HepG2 (cell line): Measurements from ENCODE around the gene NECAP2. TPM values are rescaled to one million over a fixed set of nuclear protein-coding genes. Genes with fewer than 3 reads are reported as not detected.

ENCODE experiments used
- ATAC-seq: fragments of 200-7000 bp; cut with Tn5 transposase; 3 replicates; pipeline ENCODE4 v1.9.1; 2020; ENCODE audit warnings: mild to moderate bottlenecking, moderate library complexity
- BruUV-seq: library from RNA; stranded (reverse); fragments of 400-500 nt; replicated peaks from 2 replicates; lab custom pipeline; 2021; lab: Mats Ljungman, UMichigan
- CTCF ChIA-PET: fragments of 300-600 bp; formaldehyde crosslinking; extraction: SDS; loops from one replicate; lab custom pipeline; 2021; ENCODE audit warnings: low total read pairs, inconsistent platforms, low intra/inter-chr PET ratio; lab: Yijun Ruan, JAX
- POLR2A ChIA-PET: fragments of 350-600 bp; sonication (Branson Sonifier 250); formaldehyde crosslinking; loops from one replicate; lab custom pipeline; 2020; ENCODE audit warnings: antibody characterized with exemption, inconsistent platforms; lab: Yijun Ruan, JAX
- DNase-seq: peaks from one replicate; pipeline ENCODE4 v3.0.0-alpha.2; 2015; ENCODE audit warnings: low spot score
- FAIRE-seq: peaks from 3 replicates; lab custom pipeline; 2011; peaks lifted over from hg19 to GRCh38; lab: Jason Lieb, UNC
- H2AFZ ChIP-seq: one replicate; pipeline ENCODE4 v1.6.1; 2011; ENCODE audit warnings: low read length, inconsistent platforms
- H3K27ac ChIP-seq: fragments of 300-600 bp; 3 replicates; pipeline ENCODE4 v1.8.0; 2011; ENCODE audit warnings: mixed run types, mild to moderate bottlenecking, mixed read lengths, low read length, inconsistent platforms; ENCODE audit not compliant: insufficient read depth; ENCODE audit errors: extremely low read length
- H3K27me3 ChIP-seq, 2 experiments: fragments of 200-600 bp in 1 of 2; 2 replicates in 1 of 2; 3 replicates in 1 of 2; pipeline versions ENCODE4 v1.6.0 to v1.8.0; 2011; ENCODE audit warnings: low read length in 2 of 2, mild to moderate bottlenecking in 2 of 2, moderate library complexity in 2 of 2, inconsistent platforms in 1 of 2; ENCODE audit not compliant: insufficient read depth in 2 of 2, control insufficient read depth in 1 of 2
- H3K36me3 ChIP-seq, 2 experiments: fragments of 200-600 bp in 1 of 2; replicated peaks in 1 of 2; 2 replicates in 1 of 2; 3 replicates in 1 of 2; pipeline versions ENCODE4 v1.5.1 to v1.8.0; 2011; ENCODE audit warnings: low read length in 2 of 2, inconsistent platforms in 1 of 2; ENCODE audit not compliant: insufficient read depth in 2 of 2, control insufficient read depth in 1 of 2
- H3K4me1 ChIP-seq: 2 replicates; pipeline ENCODE4 v1.5.1; 2012; ENCODE audit warnings: low read length, inconsistent platforms; ENCODE audit not compliant: insufficient read depth
- H3K4me2 ChIP-seq: 2 replicates; pipeline ENCODE4 v1.6.0; 2011; ENCODE audit warnings: low read depth, low read length, inconsistent platforms
- H3K4me3 ChIP-seq, 3 experiments: fragments of 200-600 bp in 1 of 3; sonication (generic), shearing (Covaris generic) in 1 of 3; replicated peaks in 1 of 3; 2 replicates each; pipeline ENCODE4 v1.5.1; 2011 to 2016; ENCODE audit warnings: low read length in 3 of 3, inconsistent platforms in 2 of 3, low read depth in 2 of 3, mild to moderate bottlenecking in 2 of 3, control low read depth in 1 of 3, mixed read lengths in 1 of 3; ENCODE audit not compliant: insufficient read depth in 1 of 3
- H3K79me2 ChIP-seq: one replicate; pipeline ENCODE4 v1.6.1; 2011; ENCODE audit warnings: low read length, inconsistent platforms; ENCODE audit not compliant: insufficient read depth
- H3K9ac ChIP-seq: 2 replicates; pipeline ENCODE4 v1.6.0; 2011; ENCODE audit warnings: mild to moderate bottlenecking, low read depth, low read length, inconsistent platforms; ENCODE audit not compliant: insufficient read depth
- H3K9me3 ChIP-seq: 2 replicates; pipeline ENCODE4 v1.5.1; 2012; ENCODE audit warnings: mild to moderate bottlenecking, low read length
- H4K20me1 ChIP-seq: 2 replicates; pipeline ENCODE4 v1.6.0; 2011; ENCODE audit warnings: inconsistent platforms, mild to moderate bottlenecking, low read length, moderate library complexity; ENCODE audit not compliant: insufficient read depth
- CBFB ChIP-seq: sonication (generic); formaldehyde crosslinking; IDR thresholded peaks from 2 replicates; pipeline ENCODE4 v1.4.0; 2020; ENCODE audit warnings: missing genetic modification reagents
- CC2D1A ChIP-seq: sonication (generic); formaldehyde crosslinking; IDR thresholded peaks from 2 replicates; pipeline ENCODE4 v1.8.1; 2023; ENCODE audit warnings: mild to moderate bottlenecking, missing genetic modification reagents
- FIP1L1 ChIP-seq: fragments of 200-400 bp; formaldehyde crosslinking; IDR thresholded peaks from 2 replicates; pipeline ENCODE4 v1.6.1; 2018; ENCODE audit warnings: low read depth, mild to moderate bottlenecking, low read length, moderate library complexity, borderline replicate concordance; ENCODE audit not compliant: insufficient read depth
- IRX3 ChIP-seq: sonication (generic); formaldehyde crosslinking; IDR thresholded peaks from 2 replicates; pipeline ENCODE4 v1.8.1; 2023; ENCODE audit warnings: mild to moderate bottlenecking, low read depth, missing genetic modification reagents, borderline replicate concordance
- MIER3 ChIP-seq: IDR thresholded peaks from 2 replicates; pipeline ENCODE4 v1.6.1; 2016; ENCODE audit warnings: missing compliant biosample characterization, borderline replicate concordance
- REPIN1 ChIP-seq: sonication (generic); formaldehyde crosslinking; IDR thresholded peaks from 2 replicates; pipeline ENCODE4 v1.8.0; 2022; ENCODE audit warnings: missing genetic modification reagents, low read depth, mild to moderate bottlenecking, borderline replicate concordance
- SP5 ChIP-seq: IDR thresholded peaks from 2 replicates; pipeline ENCODE4 v1.6.1; 2016; ENCODE audit warnings: low read depth, borderline replicate concordance
- U2AF1 ChIP-seq: fragments of 200-400 bp; formaldehyde crosslinking; optimal IDR thresholded peaks from 2 replicates; pipeline ENCODE3; 2017; ENCODE audit warnings: mild to moderate bottlenecking, low read depth, low read length
- ZFP41 ChIP-seq: sonication (generic); formaldehyde crosslinking; IDR thresholded peaks from 2 replicates; pipeline ENCODE4 v1.4.0; 2020; ENCODE audit warnings: mild to moderate bottlenecking, missing genetic modification reagents, borderline replicate concordance
- ZIK1 ChIP-seq: sonication (generic); formaldehyde crosslinking; IDR thresholded peaks from 2 replicates; pipeline ENCODE4 v1.5.0; 2020; ENCODE audit warnings: mild to moderate bottlenecking, low read depth, missing genetic modification reagents, borderline replicate concordance
- ZNF232 ChIP-seq: sonication (generic); formaldehyde crosslinking; IDR thresholded peaks from 2 replicates; pipeline ENCODE4 v1.4.0; 2020; ENCODE audit warnings: missing genetic modification reagents, borderline replicate concordance
- ZSCAN20 ChIP-seq: sonication (generic); formaldehyde crosslinking; IDR thresholded peaks from 2 replicates; pipeline ENCODE4 v1.4.0; 2020; ENCODE audit warnings: missing genetic modification reagents, mild to moderate bottlenecking, borderline replicate concordance
- ZSCAN31 ChIP-seq: sonication (generic); formaldehyde crosslinking; IDR thresholded peaks from 2 replicates; pipeline ENCODE4 v1.5.0; 2020; ENCODE audit warnings: low read depth, mild to moderate bottlenecking, missing genetic modification reagents
- WGBS: methylation state at CpG from one replicate; pipeline ENCODE4 v1.1.6; 2017; ENCODE audit warnings: low lambda C conversion rate; 5-methylcytosine and 5-hydroxymethylcytosine counted together
- in situ Hi-C: cut with HindIII; loops from 2 replicates; pipeline ENCODE4 v1.10.0; 2017; ENCODE audit warnings: low pct_unique_long_range_greater_than_20kb; ENCODE audit not compliant: extremely low pct_ligation_motif_present
- intact Hi-C: fragments of 100-400 bp; cut with micrococcal nuclease; formaldehyde crosslinking; loops from one replicate; pipeline ENCODE4 v1.10.0; 2022; ENCODE audit not compliant: unreplicated experiment
- polyA plus RNA-seq, 8 experiments: library from polyadenylated mRNA; depleted of rRNA in 3 of 8; stranded (reverse) in 7 of 8; unstranded in 1 of 8; fragments of >200 nt; fragmentation: Illumina TruSeq in 4 of 8; extraction: Trizol in 4 of 8; gene quantifications; 2 replicates each; pipeline versions ENCODE4 v1.2.1 to v1.2.3, GENCODE V29; 2011 to 2016; ENCODE audit warnings: low read depth in 4 of 8, missing spikeins in 1 of 8, mixed read lengths in 1 of 8; ENCODE audit not compliant: insufficient read depth in 1 of 8
- total RNA-seq, 5 experiments: library from RNA; depleted of rRNA; stranded (reverse); fragments of >200 nt; fragmentation: Illumina TruSeq; extraction: Trizol; gene quantifications; 2 replicates each; pipeline ENCODE4 v1.2.3, GENCODE V29; 2016; ENCODE audit warnings: low read depth in 1 of 5
- TF ChIP-seq, protein P1 (sequence below), 2 experiments: sonication (generic) in 1 of 2; formaldehyde crosslinking in 1 of 2; IDR thresholded peaks; 2 replicates each; pipeline versions ENCODE4 v1.6.1 to v1.9.0; 2014 to 2022; ENCODE audit warnings: antibody characterized with exemption in 1 of 2, borderline replicate concordance in 1 of 2, inconsistent platforms in 1 of 2, low read depth in 1 of 2, missing genetic modification reagents in 1 of 2
- TF ChIP-seq, protein P2 (sequence below): sonication (generic); formaldehyde crosslinking; IDR thresholded peaks from 2 replicates; pipeline ENCODE4 v1.5.0; 2020; ENCODE audit warnings: missing genetic modification reagents, mild to moderate bottlenecking, borderline replicate concordance

Gene NECAP2
- total and polyA plus RNA-seq, 2 of the 13 experiments (the other 11 are each of a cell fraction or from before 2014, with no cell fraction given), result 38.5 to 52.3 TPM

DNA sequence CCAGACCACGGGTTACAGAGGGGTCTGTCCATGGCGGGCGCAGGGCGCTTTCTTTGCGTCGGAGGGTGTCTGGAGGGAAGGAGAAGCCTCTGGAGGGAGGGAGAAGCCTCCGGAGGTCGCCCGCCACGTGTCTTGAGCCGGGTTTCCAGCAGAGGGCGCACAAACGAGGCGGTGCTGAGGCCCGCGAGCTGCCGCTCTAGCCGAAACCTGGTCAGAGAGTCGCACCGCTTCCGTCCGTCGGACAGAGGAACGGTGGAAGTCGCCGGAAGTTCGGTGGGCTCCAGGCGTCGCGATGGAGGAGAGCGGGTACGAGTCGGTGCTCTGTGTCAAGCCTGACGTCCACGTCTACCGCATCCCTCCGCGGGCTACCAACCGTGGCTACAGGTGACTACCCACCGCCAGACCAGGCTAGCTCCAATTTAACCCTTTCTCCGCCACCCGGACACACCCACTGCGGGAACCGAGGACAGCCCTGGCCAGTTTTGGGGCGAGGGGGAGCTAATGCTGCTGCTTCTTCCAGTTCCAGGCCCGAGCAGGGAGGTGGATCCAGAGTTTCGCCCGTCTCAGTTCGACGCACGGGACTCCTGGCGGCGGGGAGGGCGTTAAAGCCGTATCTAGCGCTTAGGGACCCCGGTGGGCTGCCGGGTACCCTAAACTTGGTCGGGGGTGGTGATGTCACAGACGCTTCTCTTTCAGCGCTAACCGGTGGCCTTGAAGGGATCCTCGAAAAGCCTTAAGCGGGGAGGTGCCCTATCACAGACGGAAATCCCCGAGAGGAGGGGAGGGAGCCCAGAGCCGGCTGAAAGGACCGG, at the start of gene NECAP2 (continued):
- TF ChIP-seq ZFP41 (CRISPR knock-in tag) (no peak), MIER3 (CRISPR knock-in tag) (peak; percentile 81; the same call in 1 of the 2 replicates), ZNF232 (peak; percentile 76), IRX3 (CRISPR knock-in tag) (no peak), U2AF1 (peak; percentile 79)

DNA sequence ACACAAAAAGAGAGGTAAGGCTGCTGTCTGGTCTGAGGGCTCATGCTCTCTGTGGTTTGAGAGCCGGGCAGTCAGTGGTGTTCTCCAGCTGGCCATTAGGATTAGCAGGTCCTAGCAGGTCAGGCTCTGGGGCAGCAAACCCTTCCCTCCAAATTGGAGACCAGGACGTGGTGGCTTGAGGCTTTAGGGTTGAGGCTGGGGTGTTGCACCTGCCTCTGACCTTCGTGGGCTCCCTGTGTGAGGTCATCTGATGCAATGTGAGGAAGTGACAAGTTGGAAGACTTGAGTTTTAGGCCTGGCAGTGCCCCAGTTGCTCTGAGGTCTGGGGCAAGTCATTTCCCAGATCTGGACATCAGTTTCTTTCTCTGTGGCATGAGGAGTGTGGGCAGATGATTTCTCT, 49.1 kb upstream of the NECAP2 start:
- FAIRE-seq (no peak), DNase-seq (no peak), ATAC-seq (no peak)
- Histone ChIP-seq H3K36me3 (peaks cover 12 to 35% of the 10 kb centered on the region in 2 experiments; a peak in 4 of 5 replicates), H3K9me3 (no peaks in the 10 kb centered on the region), H2AFZ (no peak overlapping the region), H4K20me1 (peaks cover 61% of the 10 kb centered on the region), H3K4me1 (peaks cover 40% of the 10 kb centered on the region), H3K79me2 (peaks cover 66% of the 10 kb centered on the region), H3K4me3 (no peak overlapping the region), H3K27ac (no peak overlapping the region), H3K27me3 (no peaks in the 10 kb centered on the region), H3K9ac (no peak overlapping the region), H3K4me2 (no peak overlapping the region)
- in situ Hi-C loops (no loop called here), intact Hi-C loops (no loop called here)
- BruUV-seq, result no TSS peak
- 100% methylated on average over 3 of the region's 3 CpGs for WGBS
- ChIA-PET CTCF (no interaction called here), POLR2A (no interaction called here)
- TF ChIP-seq, protein P1, sequence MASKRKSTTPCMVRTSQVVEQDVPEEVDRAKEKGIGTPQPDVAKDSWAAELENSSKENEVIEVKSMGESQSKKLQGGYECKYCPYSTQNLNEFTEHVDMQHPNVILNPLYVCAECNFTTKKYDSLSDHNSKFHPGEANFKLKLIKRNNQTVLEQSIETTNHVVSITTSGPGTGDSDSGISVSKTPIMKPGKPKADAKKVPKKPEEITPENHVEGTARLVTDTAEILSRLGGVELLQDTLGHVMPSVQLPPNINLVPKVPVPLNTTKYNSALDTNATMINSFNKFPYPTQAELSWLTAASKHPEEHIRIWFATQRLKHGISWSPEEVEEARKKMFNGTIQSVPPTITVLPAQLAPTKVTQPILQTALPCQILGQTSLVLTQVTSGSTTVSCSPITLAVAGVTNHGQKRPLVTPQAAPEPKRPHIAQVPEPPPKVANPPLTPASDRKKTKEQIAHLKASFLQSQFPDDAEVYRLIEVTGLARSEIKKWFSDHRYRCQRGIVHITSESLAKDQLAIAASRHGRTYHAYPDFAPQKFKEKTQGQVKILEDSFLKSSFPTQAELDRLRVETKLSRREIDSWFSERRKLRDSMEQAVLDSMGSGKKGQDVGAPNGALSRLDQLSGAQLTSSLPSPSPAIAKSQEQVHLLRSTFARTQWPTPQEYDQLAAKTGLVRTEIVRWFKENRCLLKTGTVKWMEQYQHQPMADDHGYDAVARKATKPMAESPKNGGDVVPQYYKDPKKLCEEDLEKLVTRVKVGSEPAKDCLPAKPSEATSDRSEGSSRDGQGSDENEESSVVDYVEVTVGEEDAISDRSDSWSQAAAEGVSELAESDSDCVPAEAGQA (IDR thresholded peaks at IDR 0.05; ENCODE audit: low read depth), result no peak
- TF ChIP-seq, protein P1 (CRISPR knock-in tag; IDR thresholded peaks at IDR 0.05; ENCODE audit: borderline replicate concordance), result no peak
- TF ChIP-seq CBFB (CRISPR knock-in tag), result no peak
- no peak for TF ChIP-seq ZIK1
- no peak for TF ChIP-seq REPIN1 (CRISPR knock-in tag)
- TF ChIP-seq FIP1L1, result no peak
- no peak for TF ChIP-seq CC2D1A (CRISPR knock-in tag)
- no peak for TF ChIP-seq ZSCAN31 (CRISPR knock-in tag)
- TF ChIP-seq, protein P2, sequence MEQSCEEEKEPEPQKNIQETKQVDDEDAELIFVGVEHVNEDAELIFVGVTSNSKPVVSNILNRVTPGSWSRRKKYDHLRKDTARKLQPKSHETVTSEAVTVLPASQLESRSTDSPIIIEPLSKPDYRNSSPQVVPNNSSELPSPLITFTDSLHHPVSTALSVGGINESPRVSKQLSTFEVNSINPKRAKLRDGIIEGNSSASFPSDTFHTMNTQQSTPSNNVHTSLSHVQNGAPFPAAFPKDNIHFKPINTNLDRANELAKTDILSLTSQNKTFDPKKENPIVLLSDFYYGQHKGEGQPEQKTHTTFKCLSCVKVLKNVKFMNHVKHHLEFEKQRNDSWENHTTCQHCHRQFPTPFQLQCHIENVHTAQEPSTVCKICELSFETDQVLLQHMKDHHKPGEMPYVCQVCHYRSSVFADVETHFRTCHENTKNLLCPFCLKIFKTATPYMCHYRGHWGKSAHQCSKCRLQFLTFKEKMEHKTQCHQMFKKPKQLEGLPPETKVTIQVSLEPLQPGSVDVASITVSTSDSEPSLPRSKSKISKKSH (CRISPR knock-in tag), result no peak
- TF ChIP-seq ZSCAN20, result no peak
- TF ChIP-seq SP5, result no peak
